Measurements from ENCODE around the gene SLC25A34. TPM values are rescaled to one million over a fixed set of nuclear protein-coding genes. Genes with fewer than 3 reads are reported as not detected.

The SLC25A34 gene
- total RNA-seq, 1 donor from 2014 or later, result 3.5 TPM

DNA sequence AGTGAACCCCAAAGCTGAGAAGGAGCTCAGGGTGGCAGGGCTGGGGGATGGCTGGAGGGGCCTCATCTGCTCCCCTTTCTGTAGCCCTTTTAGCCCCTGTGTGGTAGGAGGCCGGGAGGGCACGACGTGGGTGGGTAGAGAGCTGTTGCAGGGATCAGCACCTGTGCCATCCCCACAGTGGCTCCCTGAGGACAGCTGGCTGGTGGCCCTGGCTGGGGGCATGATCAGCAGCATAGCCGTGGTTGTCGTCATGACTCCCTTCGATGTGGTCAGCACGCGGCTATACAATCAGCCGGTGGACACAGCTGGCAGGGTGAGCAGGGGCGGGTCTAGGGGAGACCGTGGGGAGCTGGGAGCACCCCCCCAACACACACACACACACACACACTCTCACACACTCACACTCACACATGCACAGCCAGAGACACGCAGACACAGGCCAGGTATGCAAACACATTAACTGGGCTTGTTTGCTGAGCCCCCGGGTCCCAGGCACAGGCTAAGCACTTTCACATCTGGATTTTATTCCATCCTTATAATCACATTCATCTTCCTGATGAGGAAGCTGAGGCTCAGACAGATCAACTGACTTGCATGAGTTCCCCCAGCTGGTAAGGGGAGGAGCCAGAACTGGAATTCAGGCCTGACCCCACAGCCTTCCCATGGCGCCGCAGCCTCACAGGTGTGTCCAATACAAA lies 2.5 kb downstream of the SLC25A34 start:
- DNase-seq (no peak), ATAC-seq (no peak)
- H3K36me3 ChIP-seq, result peaks cover 15% of the 10 kb centered on the region
- H3K27me3 ChIP-seq (ENCODE audit: low read depth), result no peaks in the 10 kb centered on the region
- TF ChIP-seq, protein P1, sequence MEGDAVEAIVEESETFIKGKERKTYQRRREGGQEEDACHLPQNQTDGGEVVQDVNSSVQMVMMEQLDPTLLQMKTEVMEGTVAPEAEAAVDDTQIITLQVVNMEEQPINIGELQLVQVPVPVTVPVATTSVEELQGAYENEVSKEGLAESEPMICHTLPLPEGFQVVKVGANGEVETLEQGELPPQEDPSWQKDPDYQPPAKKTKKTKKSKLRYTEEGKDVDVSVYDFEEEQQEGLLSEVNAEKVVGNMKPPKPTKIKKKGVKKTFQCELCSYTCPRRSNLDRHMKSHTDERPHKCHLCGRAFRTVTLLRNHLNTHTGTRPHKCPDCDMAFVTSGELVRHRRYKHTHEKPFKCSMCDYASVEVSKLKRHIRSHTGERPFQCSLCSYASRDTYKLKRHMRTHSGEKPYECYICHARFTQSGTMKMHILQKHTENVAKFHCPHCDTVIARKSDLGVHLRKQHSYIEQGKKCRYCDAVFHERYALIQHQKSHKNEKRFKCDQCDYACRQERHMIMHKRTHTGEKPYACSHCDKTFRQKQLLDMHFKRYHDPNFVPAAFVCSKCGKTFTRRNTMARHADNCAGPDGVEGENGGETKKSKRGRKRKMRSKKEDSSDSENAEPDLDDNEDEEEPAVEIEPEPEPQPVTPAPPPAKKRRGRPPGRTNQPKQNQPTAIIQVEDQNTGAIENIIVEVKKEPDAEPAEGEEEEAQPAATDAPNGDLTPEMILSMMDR (IDR thresholded peaks at IDR 0.05), result no peak
- intact Hi-C loops (cut with DNase I), result no loop called here
- H3K27ac ChIP-seq, result no peak overlapping the region
- H3K4me3 ChIP-seq, result no peak overlapping the region
- H3K4me1 ChIP-seq, result peaks cover 18% of the 10 kb centered on the region
- H3K9me3 ChIP-seq, result no peaks in the 10 kb centered on the region

DNA sequence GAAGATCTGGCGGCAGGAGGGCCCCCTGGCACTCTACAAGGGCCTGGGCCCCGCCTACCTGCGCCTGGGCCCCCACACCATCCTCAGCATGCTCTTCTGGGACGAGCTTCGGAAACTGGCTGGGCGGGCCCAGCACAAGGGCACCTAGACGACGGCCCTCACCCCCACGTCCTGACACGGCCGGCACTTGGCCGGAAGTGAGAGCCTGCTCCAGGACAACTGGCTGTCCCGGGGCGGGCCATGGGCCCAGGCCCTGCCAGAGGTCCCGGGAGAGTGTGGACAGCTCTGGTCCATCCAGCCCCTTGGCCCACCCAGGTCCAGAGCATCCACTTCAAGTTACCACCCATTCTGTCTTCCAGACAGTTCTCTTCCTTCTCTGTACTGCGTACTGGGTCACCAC lies 3.2 kb downstream of the SLC25A34 start:
- TF ChIP-seq, protein P1 (IDR thresholded peaks at IDR 0.05), result no peak
- no peak overlapping the region for H3K27ac ChIP-seq
- ATAC-seq, result no peak
- no peaks in the 10 kb centered on the region for H3K9me3 ChIP-seq
- H3K36me3 ChIP-seq, result peaks cover 8% of the 10 kb centered on the region
- intact Hi-C loops (cut with DNase I), result no loop called here
- H3K4me1 ChIP-seq, result peaks cover 18% of the 10 kb centered on the region
- no peak overlapping the region for H3K4me3 ChIP-seq
- DNase-seq, result no peak
- no peaks in the 10 kb centered on the region for H3K27me3 ChIP-seq (ENCODE audit: low read depth)

DNA sequence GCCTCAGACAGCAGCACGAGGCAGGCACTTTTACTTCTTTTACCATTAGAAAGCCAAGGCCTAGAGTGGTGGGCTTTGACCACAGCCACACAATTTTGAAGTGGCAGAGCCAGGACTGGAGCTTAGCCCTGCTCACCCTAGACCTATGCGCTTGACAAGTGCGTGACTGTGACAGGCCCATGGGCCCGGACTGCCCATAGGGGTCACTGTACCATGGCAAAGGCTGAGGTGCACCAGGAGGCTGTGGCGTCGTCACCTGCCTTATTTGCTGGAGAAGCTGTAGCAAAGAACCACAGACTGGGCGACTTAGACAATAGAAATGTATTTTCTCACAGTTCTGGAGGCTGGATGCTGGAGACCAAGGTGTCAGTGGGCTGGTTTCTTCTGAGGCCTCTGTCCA lies 3.7 kb downstream of the SLC25A34 start:
- peaks cover 3% of the 10 kb centered on the region for H3K36me3 ChIP-seq
- no peaks in the 10 kb centered on the region for H3K27me3 ChIP-seq (ENCODE audit: low read depth)
- intact Hi-C loops (cut with DNase I), result no loop called here
- H3K4me3 ChIP-seq, result no peak overlapping the region
- TF ChIP-seq, protein P1 (IDR thresholded peaks at IDR 0.05), result peak; percentile 21
- H3K27ac ChIP-seq, result no peak overlapping the region
- no peaks in the 10 kb centered on the region for H3K9me3 ChIP-seq
- peaks cover 18% of the 10 kb centered on the region for H3K4me1 ChIP-seq
- ATAC-seq, result no peak
- no peak for DNase-seq

DNA sequence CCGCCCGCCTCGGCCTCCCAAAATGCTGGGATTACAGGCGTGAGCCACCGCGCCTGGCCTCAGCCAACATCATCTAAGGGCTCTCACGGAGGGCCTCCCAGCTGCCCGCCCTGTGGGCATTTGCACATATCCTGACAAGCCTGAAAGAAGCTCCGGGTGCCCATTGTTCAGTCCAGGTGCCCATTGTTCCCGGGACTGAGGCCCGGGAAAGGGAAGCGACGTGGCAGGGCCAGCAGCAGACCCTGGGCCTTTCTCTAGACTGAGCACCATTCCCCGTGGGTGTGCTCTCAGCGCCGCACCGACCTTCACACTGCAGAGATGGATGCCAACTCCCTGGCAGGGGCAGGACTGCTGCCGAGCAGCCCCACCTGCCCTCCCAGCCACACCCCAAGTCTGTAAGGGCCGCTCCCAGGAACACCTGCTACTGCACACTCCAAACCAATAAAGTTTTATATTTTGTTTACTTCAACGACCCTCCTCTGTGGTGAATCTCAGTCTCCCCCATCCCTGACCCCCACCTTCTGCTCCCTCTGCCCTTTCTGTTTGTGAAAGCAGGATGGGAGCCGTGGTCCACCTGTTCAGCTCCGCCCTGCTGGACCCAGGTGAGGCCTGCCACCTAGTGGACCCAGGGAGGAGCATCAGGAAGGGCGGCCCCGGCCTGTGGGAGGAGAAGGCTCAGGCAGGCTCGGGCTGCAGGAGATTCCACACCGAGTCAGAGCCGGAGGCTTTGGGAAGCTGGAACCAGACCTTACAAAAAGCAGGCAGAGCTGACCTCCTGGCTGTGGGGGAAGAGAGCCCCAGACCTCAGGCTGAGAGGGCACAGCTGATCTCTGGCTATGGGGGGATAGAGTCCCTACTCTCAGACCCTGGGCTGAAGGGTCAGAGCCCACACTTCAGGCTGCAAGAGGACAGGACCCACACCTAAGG lies 5.1 kb downstream of the SLC25A34 start:
- H3K27me3 ChIP-seq (ENCODE audit: low read depth), result no peaks in the 10 kb centered on the region
- H3K4me3 ChIP-seq, result no peak overlapping the region
- no peaks in the 10 kb centered on the region for H3K9me3 ChIP-seq
- DNase-seq (peak; percentile 88), ATAC-seq (peak; percentile 89 to 90)
- TF ChIP-seq, protein P1 (IDR thresholded peaks at IDR 0.05), result peak; percentile 86
- H3K36me3 ChIP-seq, result no peaks in the 10 kb centered on the region
- intact Hi-C loops (cut with DNase I), result no loop called here
- H3K4me1 ChIP-seq, result peaks cover 8% of the 10 kb centered on the region
- no peak overlapping the region for H3K27ac ChIP-seq

DNA sequence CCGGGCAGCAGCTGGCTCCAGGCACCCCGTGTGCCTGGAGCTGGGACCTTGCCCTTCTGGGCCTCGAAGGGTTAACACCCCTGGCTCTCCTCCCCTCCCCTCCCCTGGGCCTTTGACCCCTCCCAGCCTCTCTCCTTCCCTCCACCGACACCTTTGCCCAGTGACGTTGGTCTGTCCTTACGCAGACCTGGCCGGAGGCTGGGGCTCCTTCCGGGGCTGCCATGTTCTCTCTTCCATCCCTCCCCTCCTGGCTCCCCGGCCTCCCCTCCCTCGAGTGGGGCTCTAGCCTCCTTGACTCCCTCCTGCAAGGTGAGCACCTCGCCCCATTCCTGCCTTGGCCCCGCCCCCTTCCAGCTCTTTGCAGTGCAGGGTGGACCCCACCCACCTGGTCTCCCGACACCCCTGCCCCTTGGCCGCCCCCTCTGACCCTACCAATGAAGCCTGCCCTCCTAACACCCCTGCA lies 6.3 kb downstream of the SLC25A34 start, which contains the start of gene TMEM82:
TSS of gene TMEM82 (plus strand) at position 161 of the 463 bp plus-strand sequence. CDS start at position 222, 61 bp downstream.
- intact Hi-C loops (cut with DNase I), result no loop called here

More for the DNA sequence above, 6.3 kb downstream of the SLC25A34 start, which contains the start of gene TMEM82:
- H3K9me3 ChIP-seq, result no peaks in the 10 kb centered on the region
- H3K4me3 ChIP-seq, result no peak within 1 kb of the TSS
- H3K27me3 ChIP-seq (ENCODE audit: low read depth), result no peaks in the 10 kb centered on the region
- no peak within 1 kb of the TSS for H3K27ac ChIP-seq
- no peaks in the 10 kb centered on the region for H3K4me1 ChIP-seq
- no peak for ATAC-seq
- TF ChIP-seq, protein P1 (IDR thresholded peaks at IDR 0.05), result no peak
- DNase-seq, result peak; percentile 47
- H3K36me3 ChIP-seq, result no peaks in the 10 kb centered on the region

Data from lower lobe of right lung (tissue), 2 donors.